Measurements from ENCODE around the gene COL5A2. TPM values are rescaled to one million over a fixed set of nuclear protein-coding genes. Genes with fewer than 3 reads are reported as not detected.
A peak's percentile ranks its signal among the peaks of the same experiment; 100 is the strongest.

The COL5A2 gene
- polyA plus RNA-seq, 1 donor (not counting 4 experiments of a cell fraction or from before 2014, with no cell fraction given), result 7.2 TPM

GRCh38 chr2:189116979-189117378 lies 62.6 kb downstream of the COL5A2 start:
- H3K79me2 ChIP-seq (ENCODE audit: control insufficient read depth, insufficient read depth, low read length), result no peaks in the 10 kb centered on the region
- no peaks in the 10 kb centered on the region for H3K4me1 ChIP-seq (ENCODE audit: control insufficient read depth, extremely low read depth, insufficient read depth, low read length)
- no peaks in the 10 kb centered on the region for H3K36me3 ChIP-seq (ENCODE audit: control insufficient read depth in 2 of 2, extremely low read depth in 1 of 2, insufficient read depth in 2 of 2, low read length in 2 of 2)
- no peaks in the 10 kb centered on the region for H3K27me3 ChIP-seq (ENCODE audit: control insufficient read depth, extremely low read depth, insufficient read depth, low read length)
- no peak for FAIRE-seq
- H3K9me1 ChIP-seq (ENCODE audit: control insufficient read depth, extremely low read depth, insufficient read depth, low read length), result no peaks in the 10 kb centered on the region
- no peak overlapping the region for H3K27ac ChIP-seq (ENCODE audit: control insufficient read depth, insufficient read depth, low read length)
- no peaks in the 10 kb centered on the region for H4K20me1 ChIP-seq (ENCODE audit: control insufficient read depth, extremely low read depth, insufficient read depth, low read length)
- H3K9me3 ChIP-seq (ENCODE audit: control insufficient read depth, low read depth, low read length), result no peaks in the 10 kb centered on the region
- H3K4me2 ChIP-seq (ENCODE audit: control insufficient read depth, extremely low read depth, insufficient read depth, low read depth, low read length), result no peak overlapping the region
- TF ChIP-seq EZH2 (IDR thresholded peaks at IDR 0.05; ENCODE audit: low read length) (no peak), CTCF (optimal IDR thresholded peaks at IDR 0.05 in 1 of 3, IDR thresholded peaks at IDR 0.05 in 1 of 3, conservative IDR thresholded peaks at IDR 0.05 in 1 of 3; ENCODE audit: extremely low read depth in 1 of 3, insufficient read depth in 2 of 3, low read length in 3 of 3) (no peak)
- DNase-seq (ENCODE audit: low read depth, low spot score), result no peak
- no peak overlapping the region for H3K4me3 ChIP-seq (ENCODE audit: control insufficient read depth in 2 of 3, extremely low read depth in 1 of 3, insufficient read depth in 2 of 3, low read depth in 1 of 3, low read length in 3 of 3)
- H2AFZ ChIP-seq (ENCODE audit: control insufficient read depth, low read length), result no peak overlapping the region
- dilution Hi-C loops (cut with MboI; ENCODE audit: extremely low pct_ligation_motif_present, low sequenced_read_pairs), result no loop called here
- H3K9ac ChIP-seq (ENCODE audit: control insufficient read depth, extremely low read depth, insufficient read depth, low read length), result no peak overlapping the region

GRCh38 chr2:189116087-189116486 lies 63.5 kb downstream of the COL5A2 start:
- dilution Hi-C loops (cut with MboI; ENCODE audit: extremely low pct_ligation_motif_present, low sequenced_read_pairs), result no loop called here
- Histone ChIP-seq H3K9ac (ENCODE audit: control insufficient read depth, extremely low read depth, insufficient read depth, low read length) (no peak overlapping the region), H3K27ac (ENCODE audit: control insufficient read depth, insufficient read depth, low read length) (no peak overlapping the region), H3K36me3 (ENCODE audit: control insufficient read depth in 2 of 2, extremely low read depth in 1 of 2, insufficient read depth in 2 of 2, low read length in 2 of 2) (no peaks in the 10 kb centered on the region), H3K4me2 (ENCODE audit: control insufficient read depth, extremely low read depth, insufficient read depth, low read depth, low read length) (no peak overlapping the region), H3K4me1 (ENCODE audit: control insufficient read depth, extremely low read depth, insufficient read depth, low read length) (no peaks in the 10 kb centered on the region), H3K27me3 (ENCODE audit: control insufficient read depth, extremely low read depth, insufficient read depth, low read length) (no peaks in the 10 kb centered on the region), H4K20me1 (ENCODE audit: control insufficient read depth, extremely low read depth, insufficient read depth, low read length) (no peaks in the 10 kb centered on the region), H3K4me3 (ENCODE audit: control insufficient read depth in 2 of 3, extremely low read depth in 1 of 3, insufficient read depth in 2 of 3, low read depth in 1 of 3, low read length in 3 of 3) (no peak overlapping the region), H3K9me1 (ENCODE audit: control insufficient read depth, extremely low read depth, insufficient read depth, low read length) (no peaks in the 10 kb centered on the region), H2AFZ (ENCODE audit: control insufficient read depth, low read length) (peak overlapping the region; percentile 49), H3K9me3 (ENCODE audit: control insufficient read depth, low read depth, low read length) (no peaks in the 10 kb centered on the region), H3K79me2 (ENCODE audit: control insufficient read depth, insufficient read depth, low read length) (no peaks in the 10 kb centered on the region)
- DNase-seq (ENCODE audit: low read depth, low spot score), result no peak
- no peak for TF ChIP-seq EZH2 (IDR thresholded peaks at IDR 0.05; ENCODE audit: low read length)
- no peak for TF ChIP-seq CTCF (optimal IDR thresholded peaks at IDR 0.05 in 1 of 3, IDR thresholded peaks at IDR 0.05 in 1 of 3, conservative IDR thresholded peaks at IDR 0.05 in 1 of 3; ENCODE audit: extremely low read depth in 1 of 3, insufficient read depth in 2 of 3, low read length in 3 of 3)
- FAIRE-seq, result no peak
